A673 (cell line): ENCODE results near the gene CPB2. TPM values are rescaled to one million over a fixed set of nuclear protein-coding genes. Genes with fewer than 3 reads are reported as not detected.

Experiments
- BruUV-seq: library from RNA; stranded (reverse); fragments of 400-500 nt; replicated peaks from 2 replicates; lab custom pipeline; 2021; lab: Mats Ljungman, UMichigan
- CTCF ChIA-PET: fragments of 300-600 bp; sonication (Branson Sonifier 250); formaldehyde crosslinking; loops from one replicate; lab custom pipeline; 2022; ENCODE audit warnings: antibody characterized with exemption; lab: Charles Lee
- POLR2A ChIA-PET: fragments of 300-600 bp; sonication (Branson Sonifier 250); formaldehyde crosslinking; loops from one replicate; lab custom pipeline; 2022; ENCODE audit warnings: antibody characterized with exemption; ENCODE audit not compliant: low non-redundant PET; lab: Charles Lee
- DNase-seq: peaks from one replicate; pipeline ENCODE4 v3.0.0-alpha.2; 2015; ENCODE audit warnings: low spot score
- H3K27ac ChIP-seq: fragments of 200-600 bp; sonication (generic); 2 replicates; pipeline ENCODE4 v1.5.1; 2016; ENCODE audit warnings: mixed run types, low read depth, mild to moderate bottlenecking, mixed read lengths, antibody characterized with exemption, low read length; ENCODE audit not compliant: poor library complexity, severe bottlenecking
- H3K27me3 ChIP-seq: fragments of 200-600 bp; sonication (generic); replicated peaks from 2 replicates; pipeline ENCODE4 v1.6.1; 2017; ENCODE audit warnings: mixed run types, low read depth, mild to moderate bottlenecking, mixed read lengths, antibody characterized with exemption, low read length; ENCODE audit not compliant: insufficient read depth, poor library complexity
- H3K36me3 ChIP-seq: fragments of 200-600 bp; sonication (generic); 2 replicates; pipeline ENCODE4 v1.6.1; 2016; ENCODE audit warnings: mixed run types, mild to moderate bottlenecking, mixed read lengths, antibody characterized with exemption, low read length; ENCODE audit not compliant: insufficient read depth, poor library complexity, severe bottlenecking
- H3K4me1 ChIP-seq: fragments of 200-600 bp; sonication (generic); 2 replicates; pipeline ENCODE4 v1.6.1; 2017; ENCODE audit warnings: mixed run types, mild to moderate bottlenecking, mixed read lengths, antibody characterized with exemption, low read length; ENCODE audit not compliant: insufficient read depth, poor library complexity, severe bottlenecking
- H3K4me3 ChIP-seq: fragments of 200-600 bp; sonication (generic); 2 replicates; pipeline ENCODE4 v1.5.1; 2016; ENCODE audit warnings: low read depth, mixed run types, mild to moderate bottlenecking, mixed read lengths, low read length; ENCODE audit not compliant: poor library complexity, severe bottlenecking
- H3K9me3 ChIP-seq: fragments of 200-600 bp; sonication (generic); 2 replicates; pipeline ENCODE4 v1.6.1; 2016; ENCODE audit warnings: mixed run types, low read depth, mild to moderate bottlenecking, mixed read lengths, antibody characterized with exemption, low read length; ENCODE audit not compliant: poor library complexity, severe bottlenecking
- EZH2 ChIP-seq: fragments of 200-600 bp; sonication (generic); IDR thresholded peaks from 2 replicates; pipeline ENCODE4 v1.6.1; 2017; ENCODE audit warnings: borderline replicate concordance, low read depth, mild to moderate bottlenecking, mixed read lengths, antibody characterized with exemption, low read length; ENCODE audit not compliant: poor library complexity, severe bottlenecking
- intact Hi-C: fragments of 100-400 bp; cut with micrococcal nuclease; formaldehyde crosslinking; loops from one replicate; pipeline ENCODE4 v1.10.0; 2022; ENCODE audit not compliant: unreplicated experiment
- total RNA-seq: library from RNA; stranded (reverse); gene quantifications from 2 replicates; pipeline ENCODE4 v1.2.3, GENCODE V29; 2021
- TF ChIP-seq, protein P1 (sequence below): fragments of 300-800, 200-600 bp; sonication (generic); conservative IDR thresholded peaks from 2 replicates; pipeline ENCODE4 v1.5.1; 2017; ENCODE audit warnings: low read depth, mild to moderate bottlenecking, antibody characterized with exemption, low read length, moderate library complexity, mixed read lengths

The CPB2 gene
- total RNA-seq, 1 experiment from 2014 or later: 5.5 TPM

DNA sequence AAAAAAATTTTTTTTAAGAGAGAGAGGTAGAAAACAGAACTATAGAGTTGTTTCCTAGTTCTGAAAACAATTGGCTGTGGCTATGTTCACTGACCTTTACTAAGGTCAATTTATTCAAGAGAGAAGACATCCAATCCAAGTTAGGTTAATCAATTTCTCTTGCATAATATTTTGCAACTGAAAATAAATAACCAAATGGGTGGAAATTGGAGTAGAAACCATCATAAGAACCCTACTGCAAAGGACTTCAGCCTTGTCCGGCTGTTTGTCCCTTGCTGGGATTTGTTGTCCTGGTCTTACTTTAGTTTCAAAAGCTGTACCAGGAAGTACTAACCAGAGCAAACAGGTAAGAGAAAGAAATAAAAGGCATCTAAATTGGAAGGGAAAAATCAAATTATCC is 29.0 kb downstream of the CPB2 start:
- TF ChIP-seq EZH2: no peak
- TF ChIP-seq, protein P1, sequence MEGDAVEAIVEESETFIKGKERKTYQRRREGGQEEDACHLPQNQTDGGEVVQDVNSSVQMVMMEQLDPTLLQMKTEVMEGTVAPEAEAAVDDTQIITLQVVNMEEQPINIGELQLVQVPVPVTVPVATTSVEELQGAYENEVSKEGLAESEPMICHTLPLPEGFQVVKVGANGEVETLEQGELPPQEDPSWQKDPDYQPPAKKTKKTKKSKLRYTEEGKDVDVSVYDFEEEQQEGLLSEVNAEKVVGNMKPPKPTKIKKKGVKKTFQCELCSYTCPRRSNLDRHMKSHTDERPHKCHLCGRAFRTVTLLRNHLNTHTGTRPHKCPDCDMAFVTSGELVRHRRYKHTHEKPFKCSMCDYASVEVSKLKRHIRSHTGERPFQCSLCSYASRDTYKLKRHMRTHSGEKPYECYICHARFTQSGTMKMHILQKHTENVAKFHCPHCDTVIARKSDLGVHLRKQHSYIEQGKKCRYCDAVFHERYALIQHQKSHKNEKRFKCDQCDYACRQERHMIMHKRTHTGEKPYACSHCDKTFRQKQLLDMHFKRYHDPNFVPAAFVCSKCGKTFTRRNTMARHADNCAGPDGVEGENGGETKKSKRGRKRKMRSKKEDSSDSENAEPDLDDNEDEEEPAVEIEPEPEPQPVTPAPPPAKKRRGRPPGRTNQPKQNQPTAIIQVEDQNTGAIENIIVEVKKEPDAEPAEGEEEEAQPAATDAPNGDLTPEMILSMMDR: no peak
- ChIA-PET POLR2A (no interaction called here), CTCF (no interaction called here)
- no peak overlapping the region for H3K4me3 ChIP-seq
- H3K9me3 ChIP-seq: peaks cover 8% of the 10 kb centered on the region
- no peaks in the 10 kb centered on the region for H3K36me3 ChIP-seq
- H3K27ac ChIP-seq: no peak overlapping the region
- H3K27me3 ChIP-seq: no peaks in the 10 kb centered on the region
- intact Hi-C loops: no loop called here
- BruUV-seq: no TSS peak
- H3K4me1 ChIP-seq: peaks cover 26% of the 10 kb centered on the region
- DNase-seq: no peak

DNA sequence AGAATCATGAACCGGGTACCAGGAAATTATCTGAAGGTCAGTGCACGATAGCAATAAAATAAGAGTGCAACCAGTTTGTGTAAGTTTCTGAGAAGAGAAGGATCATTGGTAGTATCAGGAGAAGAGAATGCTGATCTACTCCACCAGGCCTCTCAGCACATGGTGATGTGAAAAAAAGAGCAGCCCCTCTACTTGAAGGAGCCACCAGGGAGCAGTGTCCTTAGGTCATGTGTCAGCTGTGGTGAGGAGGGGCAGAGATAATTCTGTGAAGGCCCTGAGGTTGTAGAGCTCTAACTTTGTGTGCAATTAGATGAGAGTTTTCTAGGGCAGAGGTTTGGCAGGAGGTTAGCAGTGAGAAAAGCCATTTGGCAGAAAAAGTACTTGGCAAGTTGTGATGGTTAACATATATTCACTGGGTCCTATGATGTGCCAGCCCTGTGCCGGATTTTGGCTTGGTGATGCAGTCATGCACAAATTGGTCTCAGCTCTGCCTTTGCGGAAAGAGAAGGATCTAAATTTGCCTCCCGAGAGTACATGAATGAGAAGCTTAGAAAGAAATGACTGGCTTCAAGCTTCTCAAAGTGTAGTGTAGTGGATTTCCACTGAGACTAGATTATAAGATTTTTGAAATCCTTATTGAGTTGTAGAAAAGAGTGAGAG is 33.1 kb downstream of the CPB2 start:
- Histone ChIP-seq H3K27ac (no peak overlapping the region), H3K9me3 (peaks cover 8% of the 10 kb centered on the region), H3K27me3 (no peaks in the 10 kb centered on the region), H3K4me1 (no peaks in the 10 kb centered on the region), H3K36me3 (no peaks in the 10 kb centered on the region), H3K4me3 (no peak overlapping the region)
- no TSS peak for BruUV-seq
- no peak for DNase-seq
- no peak for TF ChIP-seq EZH2
- TF ChIP-seq, protein P1: 0 out of 2 replicates have a peak, but pooled peaks have one; percentile 14
- intact Hi-C loops: no loop called here
- ChIA-PET POLR2A (no interaction called here), CTCF (interaction anchor here (0.8 kb wide), 1 partner anchor 55 kb away, joined by 3 read pairs; no protein-coding TSS in a partner anchor)

DNA sequence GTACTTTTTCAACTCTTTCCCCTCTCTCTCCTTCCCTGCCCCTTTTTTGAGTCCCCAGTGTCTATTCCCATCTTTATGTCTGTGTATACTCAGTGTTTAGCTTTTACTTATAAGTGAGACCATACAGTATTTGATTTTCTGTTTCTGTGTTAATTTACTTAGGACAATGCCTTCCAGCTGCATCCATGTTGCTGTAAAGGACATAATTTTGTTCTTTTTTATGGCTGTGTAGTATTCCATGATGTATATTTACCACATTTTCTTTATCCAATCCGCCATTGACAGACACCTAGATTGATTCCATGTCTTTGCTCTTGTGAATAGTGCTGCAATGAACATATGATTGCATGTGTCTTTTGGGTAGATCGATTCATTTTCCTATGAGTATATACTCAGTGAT is 41.5 kb downstream of the CPB2 start:
- no peaks in the 10 kb centered on the region for H3K27me3 ChIP-seq
- H3K36me3 ChIP-seq: peaks cover 5% of the 10 kb centered on the region
- intact Hi-C loops: no loop called here
- peaks cover 4% of the 10 kb centered on the region for H3K9me3 ChIP-seq
- H3K27ac ChIP-seq: no peak overlapping the region
- no peak for TF ChIP-seq EZH2
- TF ChIP-seq, protein P1: no peak
- ChIA-PET CTCF (no interaction called here), POLR2A (no interaction called here)
- no TSS peak for BruUV-seq
- DNase-seq: no peak
- peaks cover 13% of the 10 kb centered on the region for H3K4me1 ChIP-seq
- no peak overlapping the region for H3K4me3 ChIP-seq
